Cortex of kidney (tissue), 1 donor: ENCODE data around the gene EPB41L2.
A peak's percentile ranks its signal among the peaks of the same experiment; 100 is the strongest.
"Not testable (repeated sequence)": the region's sequence is repeated elsewhere in the genome, so short reads cannot be mapped to it uniquely, and the experiment has no call there.

ENCODE experiments used
- DNase-seq: peaks from one replicate; lab custom pipeline; 2025; lab: John Stamatoyannopoulos, UW

EPB41L2 gene

GRCh38 chr6:131063028-131063763 lies at the start of gene EPB41L2:
Gene EPB41L2 (minus strand): TSS chr6:131063245. CDS start chr6:130956485, 106,760 bp downstream.
- DNase-seq, result peak; percentile 38

- no peak for DNase-seq
These were observed 49.2 kb upstream of the EPB41L2 start for GRCh38 chr6:131112249-131112648.

- no peak for DNase-seq
These were observed 44.1 kb upstream of the EPB41L2 start for GRCh38 chr6:131107151-131107550.

- no peak for DNase-seq
These were observed 40.9 kb upstream of the EPB41L2 start for GRCh38 chr6:131103901-131104300.

GRCh38 chr6:131103296-131103695 lies 40.3 kb upstream of the EPB41L2 start:
- DNase-seq, result no peak

- DNase-seq, result no peak
These were observed 39.1 kb upstream of the EPB41L2 start for GRCh38 chr6:131101911-131102680.

GRCh38 chr6:131096786-131097185 lies 33.7 kb upstream of the EPB41L2 start:
- DNase-seq, result no peak

GRCh38 chr6:131093334-131093733 lies 30.3 kb upstream of the EPB41L2 start:
- no peak for DNase-seq

GRCh38 chr6:131091944-131092343 lies 28.9 kb upstream of the EPB41L2 start:
- DNase-seq, result not testable (repeated sequence)

- not testable (repeated sequence) for DNase-seq
These were observed 27.3 kb upstream of the EPB41L2 start for GRCh38 chr6:131090339-131090738.

- no peak for DNase-seq
These were observed 21.9 kb upstream of the EPB41L2 start for GRCh38 chr6:131084982-131085381.

GRCh38 chr6:131083687-131084086 lies 20.6 kb upstream of the EPB41L2 start:
- no peak for DNase-seq

GRCh38 chr6:131082335-131082734 lies 19.3 kb upstream of the EPB41L2 start:
- no peak for DNase-seq

- no peak for DNase-seq
These were observed 17.0 kb upstream of the EPB41L2 start for GRCh38 chr6:131080084-131080483.

GRCh38 chr6:131073577-131073976 lies 10.5 kb upstream of the EPB41L2 start:
- DNase-seq, result no peak

GRCh38 chr6:131070061-131070460 lies 7.0 kb upstream of the EPB41L2 start:
- DNase-seq, result no peak

- DNase-seq, result no peak
These were observed 5.1 kb upstream of the EPB41L2 start for GRCh38 chr6:131068165-131068564.

GRCh38 chr6:131067521-131067920 lies 4.5 kb upstream of the EPB41L2 start:
- no peak for DNase-seq

- DNase-seq, result no peak
These were observed 2.8 kb upstream of the EPB41L2 start for GRCh38 chr6:131065824-131066171.

GRCh38 chr6:131065112-131065823 lies 2.2 kb upstream of the EPB41L2 start:
- DNase-seq, result no peak

- DNase-seq, result no peak
These were observed 773 bp upstream of the EPB41L2 start for GRCh38 chr6:131063764-131064272.

GRCh38 chr6:131062241-131063027 lies 611 bp downstream of the EPB41L2 start:
- DNase-seq, result no peak
